MM.1S (cell line): ENCODE data around the gene GREB1.

Source experiments
- DNase-seq: peaks from one replicate; pipeline ENCODE4 v3.0.0-alpha.2; 2015
- H2AFZ ChIP-seq: fragments of 300-600 bp; sonication (generic); 2 replicates; pipeline ENCODE4 v1.6.0; 2016; ENCODE audit warnings: antibody characterized with exemption, low read length
- H3F3A ChIP-seq: fragments of 300-600 bp; sonication (generic); 2 replicates; pipeline ENCODE4 v1.6.1; 2016; ENCODE audit warnings: mild to moderate bottlenecking, antibody characterized with exemption, low read length, moderate library complexity, mixed read lengths; ENCODE audit not compliant: insufficient read depth
- H3K27ac ChIP-seq: fragments of 300-600 bp; sonication (generic); 2 replicates; pipeline ENCODE4 v1.5.1; 2016; ENCODE audit warnings: mild to moderate bottlenecking, low read length
- H3K27me3 ChIP-seq: fragments of 300-600 bp; sonication (generic); replicated peaks from 2 replicates; pipeline ENCODE4 v1.6.0; 2016; ENCODE audit warnings: low read length; ENCODE audit not compliant: insufficient read depth
- H3K36me3 ChIP-seq: fragments of 300-600 bp; sonication (generic); replicated peaks from 2 replicates; pipeline ENCODE4 v1.6.1; 2016; ENCODE audit warnings: mild to moderate bottlenecking, low read length, mixed read lengths; ENCODE audit not compliant: insufficient read depth
- H3K4me1 ChIP-seq: fragments of 300-600 bp; sonication (generic); 2 replicates; pipeline ENCODE4 v1.6.1; 2016; ENCODE audit warnings: low read length, mixed read lengths
- H3K4me2 ChIP-seq: fragments of 300-600 bp; sonication (generic); 2 replicates; pipeline ENCODE4 v1.6.0; 2016; ENCODE audit warnings: low read depth, low read length
- H3K4me3 ChIP-seq: fragments of 300-600 bp; sonication (generic); 2 replicates; pipeline ENCODE4 v1.5.1; 2016; ENCODE audit warnings: low read length, mixed read lengths
- H3K79me2 ChIP-seq: fragments of 300-600 bp; sonication (generic); 2 replicates; pipeline ENCODE4 v1.6.1; 2016; ENCODE audit warnings: mixed run types, low read length, mixed read lengths
- H3K9ac ChIP-seq: fragments of 300-600 bp; sonication (generic); 2 replicates; pipeline ENCODE4 v1.6.1; 2016; ENCODE audit warnings: low read length, mixed read lengths
- H3K9me2 ChIP-seq: fragments of 300-600 bp; sonication (generic); replicated peaks from 2 replicates; pipeline ENCODE4 v1.6.1; 2016; ENCODE audit warnings: mild to moderate bottlenecking, low read length, mixed read lengths; ENCODE audit not compliant: insufficient read depth
- H3K9me3 ChIP-seq: fragments of 300-600 bp; sonication (generic); replicated peaks from 2 replicates; pipeline ENCODE4 v1.6.1; 2016; ENCODE audit warnings: mild to moderate bottlenecking, low read length, mixed read lengths; ENCODE audit not compliant: insufficient read depth
- H4K20me1 ChIP-seq: fragments of 300-600 bp; sonication (generic); 2 replicates; pipeline ENCODE4 v1.6.1; 2016; ENCODE audit warnings: mild to moderate bottlenecking, low read length, moderate library complexity, mixed read lengths; ENCODE audit not compliant: insufficient read depth
- EZH2 ChIP-seq: fragments of 300-600 bp; sonication (generic); optimal IDR thresholded peaks from 2 replicates; pipeline ENCODE3; 2017; ENCODE audit warnings: low read depth, mild to moderate bottlenecking, antibody characterized with exemption, low read length, mixed read lengths
- EZH2phosphoT487 ChIP-seq: fragments of 300-600 bp; sonication (generic); IDR thresholded peaks from 2 replicates; pipeline ENCODE4 v1.6.1; 2018; ENCODE audit warnings: antibody characterized with exemption, low read length
- TF ChIP-seq, protein P1 (sequence below): fragments of 300-600 bp; sonication (generic); IDR thresholded peaks from 2 replicates; pipeline ENCODE4 v1.5.1; 2016; ENCODE audit warnings: antibody characterized with exemption, low read length, mixed read lengths

Gene GREB1

DNA sequence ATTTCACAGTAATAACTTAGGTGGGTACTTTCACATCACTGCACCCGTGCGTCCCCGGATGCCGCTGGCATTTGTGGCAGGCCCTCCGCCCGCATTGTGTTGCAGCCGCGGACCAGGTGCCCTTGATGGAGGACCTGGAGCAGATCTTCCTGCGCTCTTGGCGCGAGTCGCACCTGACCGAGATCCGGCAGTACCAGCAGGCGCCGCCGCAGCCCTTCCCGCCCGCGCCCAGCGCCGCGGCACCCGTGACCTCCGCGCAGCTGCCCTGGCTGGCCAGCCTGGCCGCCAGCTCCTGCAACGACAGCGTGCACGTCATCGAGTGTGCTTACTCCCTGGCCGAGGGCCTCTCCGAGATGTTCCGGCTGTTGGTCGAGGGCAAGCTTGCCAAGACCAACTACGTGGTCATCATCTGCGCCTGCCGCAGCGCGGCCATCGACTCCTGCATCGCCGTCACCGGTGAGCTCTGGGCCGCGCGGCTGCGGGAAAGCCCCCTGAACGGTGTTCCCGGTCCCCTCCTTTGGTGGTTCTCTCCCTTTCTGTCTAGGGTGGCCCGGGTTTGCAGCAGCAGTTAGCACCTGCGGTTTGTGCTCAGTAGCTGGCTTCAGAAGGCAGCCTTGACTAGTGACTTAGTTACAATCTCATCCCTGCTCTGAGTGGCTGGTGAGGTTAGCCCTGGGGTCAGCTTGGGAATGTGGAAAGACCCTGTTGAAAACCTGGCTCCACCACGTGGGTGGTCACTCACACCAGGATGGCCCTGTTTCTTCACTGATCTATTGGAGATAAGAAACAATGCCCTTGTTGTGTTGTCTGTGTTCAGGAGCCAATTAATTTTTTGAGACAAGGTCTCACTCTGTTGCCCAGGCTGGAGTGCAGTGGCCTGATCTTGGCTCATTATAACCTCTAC, 59.1 kb downstream of the GREB1 start:
- 0 out of 2 replicates have a peak, but pooled peaks cover 2% of the 10 kb centered on the region for H3K4me1 ChIP-seq
- no peaks in the 10 kb centered on the region for H3K36me3 ChIP-seq
- H3K9ac ChIP-seq: no peak overlapping the region
- no peaks in the 10 kb centered on the region for H3K27me3 ChIP-seq
- H3F3A ChIP-seq: no peaks in the 10 kb centered on the region
- H3K9me2 ChIP-seq: no peaks in the 10 kb centered on the region
- TF ChIP-seq, protein P1, sequence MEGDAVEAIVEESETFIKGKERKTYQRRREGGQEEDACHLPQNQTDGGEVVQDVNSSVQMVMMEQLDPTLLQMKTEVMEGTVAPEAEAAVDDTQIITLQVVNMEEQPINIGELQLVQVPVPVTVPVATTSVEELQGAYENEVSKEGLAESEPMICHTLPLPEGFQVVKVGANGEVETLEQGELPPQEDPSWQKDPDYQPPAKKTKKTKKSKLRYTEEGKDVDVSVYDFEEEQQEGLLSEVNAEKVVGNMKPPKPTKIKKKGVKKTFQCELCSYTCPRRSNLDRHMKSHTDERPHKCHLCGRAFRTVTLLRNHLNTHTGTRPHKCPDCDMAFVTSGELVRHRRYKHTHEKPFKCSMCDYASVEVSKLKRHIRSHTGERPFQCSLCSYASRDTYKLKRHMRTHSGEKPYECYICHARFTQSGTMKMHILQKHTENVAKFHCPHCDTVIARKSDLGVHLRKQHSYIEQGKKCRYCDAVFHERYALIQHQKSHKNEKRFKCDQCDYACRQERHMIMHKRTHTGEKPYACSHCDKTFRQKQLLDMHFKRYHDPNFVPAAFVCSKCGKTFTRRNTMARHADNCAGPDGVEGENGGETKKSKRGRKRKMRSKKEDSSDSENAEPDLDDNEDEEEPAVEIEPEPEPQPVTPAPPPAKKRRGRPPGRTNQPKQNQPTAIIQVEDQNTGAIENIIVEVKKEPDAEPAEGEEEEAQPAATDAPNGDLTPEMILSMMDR: no peak
- TF ChIP-seq EZH2phosphoT487: no peak
- no peak for TF ChIP-seq EZH2
- H3K4me2 ChIP-seq: no peak overlapping the region
- no peak overlapping the region for H3K4me3 ChIP-seq
- no peak for DNase-seq
- no peak overlapping the region for H2AFZ ChIP-seq
- H4K20me1 ChIP-seq: no peaks in the 10 kb centered on the region
- no peaks in the 10 kb centered on the region for H3K9me3 ChIP-seq
- no peak overlapping the region for H3K27ac ChIP-seq
- H3K79me2 ChIP-seq: no peaks in the 10 kb centered on the region

DNA sequence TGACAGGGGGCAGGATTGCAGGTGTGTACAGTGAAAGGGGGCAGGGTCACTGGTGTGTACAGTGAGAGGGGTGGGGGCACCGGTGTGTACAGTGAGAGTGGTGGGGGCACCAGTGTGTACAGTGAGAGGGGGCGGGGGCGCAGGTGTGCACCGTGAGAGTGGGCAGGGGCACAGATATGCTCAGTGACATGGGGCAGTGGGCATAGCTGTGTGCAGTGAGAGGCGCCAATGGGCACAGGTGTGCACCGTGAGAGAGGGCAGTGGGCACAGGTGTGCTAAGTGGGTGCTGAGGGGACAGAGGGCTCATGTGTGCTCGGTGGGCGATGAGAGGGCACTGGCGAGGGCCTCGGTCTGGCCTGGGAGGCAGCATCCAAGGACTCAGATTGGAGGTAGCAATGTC, 63.0 kb downstream of the GREB1 start:
- Histone ChIP-seq H3K9ac (no peak overlapping the region), H3K9me2 (no peaks in the 10 kb centered on the region), H4K20me1 (no peaks in the 10 kb centered on the region), H3K9me3 (no peaks in the 10 kb centered on the region), H3K79me2 (no peaks in the 10 kb centered on the region), H3K27me3 (no peaks in the 10 kb centered on the region), H3K27ac (no peak overlapping the region), H3K4me1 (0 out of 2 replicates have a peak, but pooled peaks cover 4% of the 10 kb centered on the region), H3K4me2 (no peak overlapping the region), H2AFZ (no peak overlapping the region), H3K4me3 (no peak overlapping the region), H3K36me3 (no peaks in the 10 kb centered on the region), H3F3A (no peaks in the 10 kb centered on the region)
- TF ChIP-seq, protein P1: no peak
- DNase-seq: no peak

DNA sequence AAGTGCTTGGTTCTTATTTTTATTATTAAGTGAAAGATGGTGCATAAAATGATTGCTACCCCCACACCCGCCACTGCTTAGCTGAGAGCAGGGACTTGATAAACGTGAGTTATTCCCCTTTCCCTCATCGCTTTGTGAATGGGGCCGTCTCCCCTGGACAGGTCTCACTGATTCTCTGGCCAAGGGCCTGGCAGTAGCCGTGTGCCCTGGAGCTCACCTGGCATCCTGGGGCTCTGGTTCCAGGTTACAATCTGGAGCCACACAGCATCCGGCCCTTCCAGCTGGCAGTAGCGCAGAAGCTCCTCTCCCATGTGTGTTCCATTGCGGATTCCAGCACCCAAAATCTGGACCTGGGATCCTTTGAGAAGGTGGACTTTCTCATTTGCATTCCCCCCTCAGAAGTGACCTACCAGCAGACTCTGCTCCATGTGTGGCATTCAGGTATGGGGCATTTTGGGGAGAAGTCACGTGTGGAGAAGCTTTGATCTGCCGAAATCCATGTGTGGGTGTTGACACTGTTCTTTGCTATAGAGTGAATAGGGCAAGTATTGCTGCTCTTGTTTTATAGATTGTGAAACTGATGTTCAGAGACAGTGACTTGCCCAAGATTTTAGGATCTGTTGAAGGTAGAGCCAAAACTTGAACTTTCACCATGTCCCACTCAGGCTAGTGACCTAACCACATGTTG, 63.8 kb downstream of the GREB1 start:
- no peaks in the 10 kb centered on the region for H4K20me1 ChIP-seq
- no peak overlapping the region for H3K4me2 ChIP-seq
- H3K36me3 ChIP-seq: no peaks in the 10 kb centered on the region

More for the DNA sequence above, 63.8 kb downstream of the GREB1 start:
- Histone ChIP-seq H3K9ac (no peak overlapping the region), H3K4me3 (no peak overlapping the region), H3K79me2 (no peaks in the 10 kb centered on the region), H3K4me1 (0 out of 2 replicates have a peak, but pooled peaks cover 4% of the 10 kb centered on the region), H3K9me2 (no peaks in the 10 kb centered on the region), H2AFZ (no peak overlapping the region), H3K9me3 (no peaks in the 10 kb centered on the region), H3K27me3 (no peaks in the 10 kb centered on the region), H3F3A (no peaks in the 10 kb centered on the region), H3K27ac (no peak overlapping the region)
- TF ChIP-seq EZH2phosphoT487 (no peak), EZH2 (no peak)
- TF ChIP-seq, protein P1: no peak
- DNase-seq: no peak
